GM19324 (cell line): ENCODE results near the gene THADA.

Experiments
- ATAC-seq: cut with Tn5 transposase; IDR thresholded peaks from one replicate; pipeline ENCODE4 v1.9.1; 2021; ENCODE audit warnings: mild to moderate bottlenecking, moderate library complexity; ENCODE audit not compliant: unreplicated experiment, low FRiP score

The THADA gene

GRCh38 chr2:43420389-43420801, 175.4 kb downstream of the THADA start:
- no peak for ATAC-seq

GRCh38 chr2:43419876-43420275, 176.0 kb downstream of the THADA start:
- no peak for ATAC-seq

DNA sequence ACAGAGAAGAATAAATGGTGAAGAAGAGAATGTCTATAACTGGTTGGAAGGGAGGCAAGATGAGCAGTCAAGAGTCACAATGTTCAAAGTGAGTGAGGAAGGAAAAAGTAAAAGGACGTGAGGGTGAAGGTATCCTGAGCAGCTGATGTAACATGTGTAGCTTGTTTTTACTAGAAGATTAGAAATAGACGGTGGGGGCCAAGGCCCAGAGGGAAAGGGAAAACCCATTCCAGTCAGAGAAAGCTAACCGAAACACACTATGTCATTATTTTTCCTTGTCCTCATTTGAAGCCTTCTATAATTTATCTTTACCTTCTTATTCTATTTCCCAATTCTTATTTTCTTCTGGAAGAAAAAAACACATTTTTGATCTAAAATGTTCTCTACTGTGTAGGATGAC, 176.6 kb downstream of the THADA start:
- ATAC-seq: no peak

DNA sequence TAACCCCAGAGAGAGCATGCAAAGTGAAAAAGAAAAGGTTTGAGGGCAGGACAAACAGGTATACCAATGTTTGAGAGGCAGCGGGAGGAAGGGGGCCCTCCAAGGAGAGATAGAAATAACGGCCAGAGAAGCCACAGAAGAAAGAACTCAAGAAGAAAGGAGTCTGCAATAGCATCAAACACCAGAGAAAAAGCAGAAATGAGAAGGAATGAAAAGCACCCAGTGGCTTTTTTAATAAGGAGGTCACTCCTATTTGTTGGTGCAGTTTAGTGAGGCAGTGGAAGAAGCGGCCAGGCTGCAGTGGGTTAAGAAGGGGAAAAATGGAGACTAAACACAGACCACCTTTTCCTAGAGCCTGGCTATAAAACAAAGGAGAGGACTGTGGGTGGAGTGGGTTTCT, 177.2 kb downstream of the THADA start:
- no peak for ATAC-seq

DNA sequence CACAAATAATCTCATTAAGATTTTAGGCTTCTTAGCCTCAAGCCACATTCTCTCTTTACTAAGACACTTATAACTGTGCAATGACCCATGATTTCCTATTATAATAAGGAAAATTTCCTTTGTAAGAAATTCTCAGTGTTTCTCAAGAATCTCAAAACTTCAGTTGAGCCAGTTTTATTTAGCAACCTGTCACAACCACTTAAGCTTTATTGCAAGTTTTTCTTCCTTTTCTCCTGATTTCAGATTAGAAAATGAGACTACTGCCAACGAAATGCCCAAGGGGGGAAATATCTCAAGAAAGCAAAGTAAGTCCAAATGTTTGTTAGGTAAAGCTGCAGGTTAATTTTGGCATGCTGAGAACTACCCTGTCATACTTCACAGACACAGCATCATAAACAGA, 178.5 kb downstream of the THADA start:
- no peak for ATAC-seq

DNA sequence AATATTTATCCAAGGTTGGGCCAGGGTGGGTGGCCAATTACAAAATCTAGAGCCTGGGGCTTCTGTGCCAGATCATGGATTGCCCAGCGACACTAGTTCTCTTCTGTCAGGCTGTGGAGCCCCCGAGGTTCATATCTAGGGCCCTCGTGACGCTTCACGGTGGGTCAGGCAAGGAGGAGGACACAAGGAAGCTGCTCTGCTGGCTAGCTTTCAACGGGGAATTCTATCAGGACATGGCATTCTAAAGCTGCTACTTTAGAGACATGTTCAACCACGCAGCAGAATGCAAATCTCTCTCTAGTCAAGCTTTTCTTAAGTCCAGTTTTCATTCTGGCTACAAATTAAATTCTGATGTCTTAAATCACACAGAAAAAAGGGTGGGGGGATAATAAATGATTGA, 180.2 kb downstream of the THADA start:
- ATAC-seq: no peak

DNA sequence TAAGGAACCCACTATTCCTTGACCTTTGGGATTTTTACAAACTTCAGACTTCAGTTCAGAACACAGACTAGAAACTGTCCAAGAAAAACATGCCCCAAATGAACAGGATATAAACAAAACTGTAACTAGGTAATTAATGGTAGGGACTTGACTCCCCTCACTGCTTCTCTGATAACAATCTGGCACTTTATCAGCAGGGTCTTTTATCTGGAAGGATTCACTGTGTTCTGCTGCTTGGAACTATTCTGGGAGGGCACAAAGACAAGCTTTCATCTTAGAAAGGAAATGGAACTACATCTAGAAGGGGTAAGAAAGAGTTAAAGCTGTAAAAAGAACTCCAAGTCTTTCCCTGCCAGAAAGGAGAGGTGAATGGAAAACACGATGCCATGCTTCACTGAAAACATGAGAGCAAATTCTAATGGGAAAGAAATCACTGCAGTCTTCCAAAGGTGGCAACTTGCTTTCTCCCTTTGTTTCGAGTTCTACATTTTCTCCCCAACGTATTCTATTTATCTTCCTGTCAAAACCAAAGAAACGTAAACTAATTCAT, 181.2 kb downstream of the THADA start:
- no peak for ATAC-seq

DNA sequence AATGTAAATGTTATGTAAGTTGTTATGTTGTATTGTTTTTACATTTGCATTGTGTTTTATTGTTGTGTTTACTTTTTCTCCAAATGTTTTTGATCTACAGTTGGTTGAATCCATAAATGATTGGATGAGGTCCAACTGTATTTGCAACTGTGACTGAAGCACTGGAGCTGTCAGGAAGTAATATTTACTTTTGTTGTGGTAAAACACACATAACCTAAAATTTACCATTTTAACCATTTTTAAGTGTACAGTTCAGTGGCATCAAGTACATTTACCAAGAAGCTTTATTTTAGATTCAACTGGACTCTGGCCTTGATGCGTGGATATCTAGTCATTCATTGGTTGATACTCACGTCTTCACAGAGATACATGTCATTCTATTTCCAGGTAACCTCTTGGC, 181.8 kb downstream of the THADA start:
- no peak for ATAC-seq

DNA sequence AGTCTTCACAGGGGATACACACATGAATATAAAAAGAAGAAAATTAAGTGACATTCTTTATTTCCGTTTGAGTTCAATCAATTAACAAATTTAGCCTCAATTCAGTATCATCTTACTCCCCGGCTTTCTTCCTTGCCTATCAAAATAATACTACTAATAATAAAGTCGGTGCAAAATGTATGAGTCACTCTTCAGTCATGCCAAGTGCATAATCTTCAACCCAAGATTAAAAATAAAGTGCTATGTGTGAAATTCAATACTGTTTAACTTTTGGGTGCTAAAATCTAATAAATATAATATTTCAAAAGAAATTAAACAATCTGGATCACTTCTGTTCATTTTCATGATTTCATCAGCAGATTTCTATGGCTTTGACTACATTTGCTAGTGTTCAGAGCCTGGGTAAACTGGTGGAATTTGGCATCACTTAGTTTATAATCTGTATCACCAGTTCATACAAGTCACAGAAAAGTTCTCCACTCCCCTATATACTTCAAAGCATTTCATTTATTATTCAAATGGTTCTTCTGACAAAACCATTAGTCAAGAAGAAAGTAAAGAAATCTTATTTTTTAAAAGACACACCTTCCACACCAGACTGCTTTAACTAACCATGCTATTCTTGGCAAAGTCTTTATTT, 183.6 kb downstream of the THADA start:
- no peak for ATAC-seq

- ATAC-seq: no peak
Observed at GRCh38 chr2:43410055-43410604, 185.7 kb downstream of the THADA start.

GRCh38 chr2:43408407-43409160, 187.3 kb downstream of the THADA start:
- ATAC-seq: peak; percentile 56

DNA sequence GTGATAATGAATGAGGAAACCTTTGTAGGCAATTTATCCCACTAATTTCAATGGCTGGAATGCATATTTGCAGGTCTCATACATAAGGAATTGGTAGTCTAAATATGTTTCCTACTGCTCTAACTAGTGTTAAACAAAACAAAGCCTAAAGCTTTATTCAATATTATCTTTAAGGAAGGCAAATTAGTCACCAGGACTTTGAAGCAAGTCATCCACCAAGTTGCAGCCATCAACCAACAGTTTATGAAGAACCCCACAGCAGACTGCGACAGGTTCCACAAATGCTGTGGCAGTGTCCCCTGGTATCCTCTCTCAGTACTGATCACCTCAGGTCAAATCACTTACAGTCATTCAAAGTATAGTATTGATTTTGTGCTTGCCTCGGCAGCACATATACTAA, 187.9 kb downstream of the THADA start:
- peak; percentile 29 for ATAC-seq

DNA sequence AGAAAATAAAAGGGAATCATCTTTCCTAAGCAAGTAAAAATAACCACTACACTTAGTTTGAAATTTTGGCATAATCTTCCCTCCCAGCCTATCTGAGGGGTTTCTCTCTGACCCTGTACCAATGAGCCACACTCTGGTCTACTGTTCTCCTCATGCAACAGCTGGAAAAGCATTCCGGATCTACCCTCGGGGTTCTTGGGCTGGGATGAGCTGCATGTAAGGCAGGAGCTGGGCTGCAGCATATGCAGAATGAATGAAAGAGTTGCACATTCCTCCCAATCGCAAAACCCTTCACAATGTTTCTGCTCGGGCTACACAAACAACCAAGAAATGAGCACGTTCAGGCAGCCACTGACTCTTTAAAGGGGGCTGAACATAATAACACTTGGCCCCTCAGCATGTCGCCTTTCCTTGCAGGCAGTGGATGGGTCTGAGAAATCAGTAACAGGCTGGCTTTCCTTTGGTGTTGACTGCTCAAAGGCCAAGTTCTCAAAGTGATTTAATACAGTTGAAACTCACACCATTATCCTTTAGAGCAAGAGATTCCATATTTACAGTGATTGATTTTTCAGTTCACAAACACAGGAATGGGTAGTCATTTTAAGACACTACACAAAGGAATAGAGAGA, 189.1 kb downstream of the THADA start:
- ATAC-seq: no peak

DNA sequence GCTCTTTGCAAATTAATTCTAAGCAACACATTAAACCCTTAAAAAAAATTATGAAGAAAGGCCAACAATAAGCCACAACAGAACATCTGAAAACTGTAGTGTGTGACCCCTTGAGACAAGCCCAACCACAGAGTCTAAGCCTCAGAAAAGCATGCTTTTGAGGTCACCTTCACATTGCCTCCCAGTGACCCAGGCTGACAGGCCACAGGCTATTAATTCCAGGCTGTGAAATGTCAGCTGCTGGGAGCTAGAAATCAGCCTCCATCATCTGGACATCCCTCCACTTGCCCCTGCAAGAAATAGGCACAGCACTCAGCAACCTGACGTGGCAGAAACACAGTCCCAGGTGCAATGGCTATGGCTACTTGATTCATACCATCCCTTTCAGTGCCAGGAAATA, 190.0 kb downstream of the THADA start:
- ATAC-seq: no peak

DNA sequence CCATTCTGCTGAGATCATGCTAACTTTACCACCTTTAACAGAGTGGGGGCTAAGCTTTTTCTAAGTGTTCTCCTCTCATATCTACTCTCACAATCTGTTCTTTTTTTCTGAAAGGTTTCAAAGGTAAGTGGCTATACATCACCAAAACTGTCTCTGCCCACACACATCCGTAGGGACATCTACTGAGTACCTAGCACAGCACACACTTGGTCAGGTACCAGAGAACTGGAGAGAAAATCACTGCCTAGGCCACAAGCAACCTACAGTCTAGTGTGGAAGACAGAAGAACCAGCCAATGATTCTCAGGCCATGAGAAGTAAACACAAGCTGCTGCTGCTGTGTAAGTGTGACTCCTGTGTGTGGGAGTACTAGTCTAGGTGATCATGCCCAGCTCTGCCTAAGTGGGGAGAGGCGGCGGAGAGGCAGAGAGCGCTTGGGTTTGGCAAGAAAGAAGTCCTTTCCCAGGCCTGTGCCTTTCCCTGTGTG, 193.3 kb downstream of the THADA start:
- ATAC-seq: peak; percentile 30

- ATAC-seq: peak; percentile 83
Observed at GRCh38 chr2:43402002-43402401, 193.8 kb downstream of the THADA start.

- ATAC-seq: no peak
Observed at GRCh38 chr2:43400508-43400907, 195.3 kb downstream of the THADA start.

- no peak for ATAC-seq
Observed at GRCh38 chr2:43399515-43400264, 196.1 kb downstream of the THADA start.

GRCh38 chr2:43399098-43399497, 196.7 kb downstream of the THADA start:
- no peak for ATAC-seq

GRCh38 chr2:43397821-43398220, 198.0 kb downstream of the THADA start:
- no peak for ATAC-seq
